IMR-90 (cell line): ENCODE data around the gene GABBR2.

Experiments used
- BHLHE40 ChIP-seq: fragments of 150-350 bp; IDR thresholded peaks from 2 replicates; pipeline ENCODE4 v1.6.1; 2016; ENCODE audit warnings: mild to moderate bottlenecking, low read depth, low read length
- CEBPB ChIP-seq: IDR thresholded peaks from 2 replicates; pipeline ENCODE4 v1.6.1; 2012; ENCODE audit warnings: low read depth, low read length, improper control_type of control experiment
- CHD1 ChIP-seq: IDR thresholded peaks from 2 replicates; pipeline ENCODE4 v1.6.1; 2012; ENCODE audit warnings: low read depth, low read length, improper control_type of control experiment
- FOS ChIP-seq: fragments of 150-350 bp; IDR thresholded peaks from 2 replicates; pipeline ENCODE4 v1.6.1; 2016; ENCODE audit warnings: low read depth, low read length
- MAFK ChIP-seq: IDR thresholded peaks from 2 replicates; pipeline ENCODE4 v1.6.1; 2012; ENCODE audit warnings: low read depth, low read length, improper control_type of control experiment
- NFE2L2 ChIP-seq: fragments of 150-350 bp; IDR thresholded peaks from 2 replicates; pipeline ENCODE4 v1.6.1; 2016; ENCODE audit warnings: low read depth, mild to moderate bottlenecking, low read length
- POLR2A ChIP-seq: IDR thresholded peaks from 2 replicates; pipeline ENCODE4 v1.6.1; 2012; ENCODE audit warnings: mild to moderate bottlenecking, low read depth, low read length
- RAD21 ChIP-seq: IDR thresholded peaks from 2 replicates; pipeline ENCODE4 v1.6.1; 2012; ENCODE audit warnings: low read length, improper control_type of control experiment
- RCOR1 ChIP-seq: IDR thresholded peaks from 2 replicates; pipeline ENCODE4 v1.6.1; 2012; ENCODE audit warnings: mild to moderate bottlenecking, low read length, improper control_type of control experiment; ENCODE audit not compliant: insufficient replicate concordance
- RFX5 ChIP-seq: IDR thresholded peaks from 2 replicates; pipeline ENCODE4 v1.8.0; 2012; ENCODE audit warnings: low read depth, mild to moderate bottlenecking, low read length, moderate library complexity
- SMC3 ChIP-seq: fragments of 150-350 bp; IDR thresholded peaks from 2 replicates; pipeline ENCODE4 v1.6.1; 2016; ENCODE audit warnings: low read depth, mild to moderate bottlenecking, antibody characterized with exemption, low read length, moderate library complexity
- USF2 ChIP-seq: fragments of 150-350 bp; IDR thresholded peaks from 2 replicates; pipeline ENCODE4 v1.6.1; 2017; ENCODE audit warnings: mild to moderate bottlenecking, antibody characterized with exemption, low read length, low read depth
- TF ChIP-seq, protein P1 (sequence below): conservative IDR thresholded peaks from 2 replicates; pipeline ENCODE4 v1.5.1; 2012; ENCODE audit warnings: mild to moderate bottlenecking, low read depth, low read length, improper control_type of control experiment
- TF ChIP-seq, protein P2 (sequence below): fragments of 150-350 bp; IDR thresholded peaks from 2 replicates; pipeline ENCODE4 v1.6.1; 2016; ENCODE audit warnings: low read depth, mild to moderate bottlenecking, low read length, moderate library complexity, borderline replicate concordance

- TF ChIP-seq, protein P1, sequence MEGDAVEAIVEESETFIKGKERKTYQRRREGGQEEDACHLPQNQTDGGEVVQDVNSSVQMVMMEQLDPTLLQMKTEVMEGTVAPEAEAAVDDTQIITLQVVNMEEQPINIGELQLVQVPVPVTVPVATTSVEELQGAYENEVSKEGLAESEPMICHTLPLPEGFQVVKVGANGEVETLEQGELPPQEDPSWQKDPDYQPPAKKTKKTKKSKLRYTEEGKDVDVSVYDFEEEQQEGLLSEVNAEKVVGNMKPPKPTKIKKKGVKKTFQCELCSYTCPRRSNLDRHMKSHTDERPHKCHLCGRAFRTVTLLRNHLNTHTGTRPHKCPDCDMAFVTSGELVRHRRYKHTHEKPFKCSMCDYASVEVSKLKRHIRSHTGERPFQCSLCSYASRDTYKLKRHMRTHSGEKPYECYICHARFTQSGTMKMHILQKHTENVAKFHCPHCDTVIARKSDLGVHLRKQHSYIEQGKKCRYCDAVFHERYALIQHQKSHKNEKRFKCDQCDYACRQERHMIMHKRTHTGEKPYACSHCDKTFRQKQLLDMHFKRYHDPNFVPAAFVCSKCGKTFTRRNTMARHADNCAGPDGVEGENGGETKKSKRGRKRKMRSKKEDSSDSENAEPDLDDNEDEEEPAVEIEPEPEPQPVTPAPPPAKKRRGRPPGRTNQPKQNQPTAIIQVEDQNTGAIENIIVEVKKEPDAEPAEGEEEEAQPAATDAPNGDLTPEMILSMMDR = no peak
- TF ChIP-seq POLR2A (no peak), RAD21 (no peak), RCOR1 (no peak), RFX5 (no peak), MAFK (no peak), USF2 (no peak), CEBPB (no peak), NFE2L2 (no peak), BHLHE40 (no peak), SMC3 (no peak), CHD1 (no peak), FOS (no peak)
- TF ChIP-seq, protein P2, sequence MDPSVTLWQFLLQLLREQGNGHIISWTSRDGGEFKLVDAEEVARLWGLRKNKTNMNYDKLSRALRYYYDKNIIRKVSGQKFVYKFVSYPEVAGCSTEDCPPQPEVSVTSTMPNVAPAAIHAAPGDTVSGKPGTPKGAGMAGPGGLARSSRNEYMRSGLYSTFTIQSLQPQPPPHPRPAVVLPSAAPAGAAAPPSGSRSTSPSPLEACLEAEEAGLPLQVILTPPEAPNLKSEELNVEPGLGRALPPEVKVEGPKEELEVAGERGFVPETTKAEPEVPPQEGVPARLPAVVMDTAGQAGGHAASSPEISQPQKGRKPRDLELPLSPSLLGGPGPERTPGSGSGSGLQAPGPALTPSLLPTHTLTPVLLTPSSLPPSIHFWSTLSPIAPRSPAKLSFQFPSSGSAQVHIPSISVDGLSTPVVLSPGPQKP = no peak
Measured at GRCh38 chr9:98583417-98583816, 125.3 kb downstream of the GABBR2 start.
